Endothelial cell of umbilical vein (primary cell): ENCODE results near the gene PPFIA2. TPM values are rescaled to one million over a fixed set of nuclear protein-coding genes. Genes with fewer than 3 reads are reported as not detected.

Experiments used
- BruUV-seq: library from RNA; stranded (reverse); fragments of 400-500 nt; replicated peaks from 2 replicates; lab custom pipeline; 2021; lab: Mats Ljungman, UMichigan
- CTCF ChIA-PET: fragments of 300-600, 350-600 bp; sonication (Branson Sonifier 250); formaldehyde crosslinking; loops from one replicate; lab custom pipeline; 2021; ENCODE audit warnings: antibody characterized with exemption, inconsistent platforms; lab: Charles Lee
- POLR2A ChIA-PET: fragments of 300-600, 350-600 bp; sonication (Branson Sonifier 250); formaldehyde crosslinking; loops from one replicate; lab custom pipeline; 2021; ENCODE audit warnings: antibody characterized with exemption, inconsistent platforms; lab: Charles Lee
- DNase-seq: peaks from one replicate; pipeline ENCODE4 v3.0.0-alpha.2; 2011; ENCODE audit warnings: low read depth, low spot score
- FAIRE-seq: peaks from 2 replicates; lab custom pipeline; 2011; peaks lifted over from hg19 to GRCh38; lab: Jason Lieb, UNC
- H2AFZ ChIP-seq: 2 replicates; pipeline ENCODE4 v1.6.0; 2012; ENCODE audit warnings: low read depth, low read length, control low read depth, inconsistent platforms
- H3K27ac ChIP-seq: 2 replicates; pipeline ENCODE4 v1.5.1; 2011; ENCODE audit warnings: low read depth, mild to moderate bottlenecking, control low read depth, low read length, moderate library complexity; ENCODE audit not compliant: insufficient read depth
- H3K27me3 ChIP-seq, 2 experiments: 2 replicates each; pipeline versions ENCODE4 v1.6.0 to v1.6.1; 2011; ENCODE audit warnings: low read length in 2 of 2, mixed read lengths in 1 of 2; ENCODE audit not compliant: control insufficient read depth in 2 of 2, insufficient read depth in 2 of 2
- H3K36me3 ChIP-seq, 2 experiments: 2 replicates in 1 of 2; 3 replicates in 1 of 2; pipeline ENCODE4 v1.5.1; 2011; ENCODE audit warnings: low read length in 2 of 2, mild to moderate bottlenecking in 1 of 2, moderate library complexity in 1 of 2; ENCODE audit not compliant: control insufficient read depth in 2 of 2, insufficient read depth in 2 of 2; ENCODE audit errors: extremely low read depth in 1 of 2
- H3K4me1 ChIP-seq: 3 replicates; pipeline ENCODE4 v1.5.1; 2011; ENCODE audit warnings: mild to moderate bottlenecking, low read length; ENCODE audit not compliant: control insufficient read depth, insufficient read depth; ENCODE audit errors: extremely low read depth
- H3K4me2 ChIP-seq: 2 replicates; pipeline ENCODE4 v1.6.1; 2011; ENCODE audit warnings: low read length, control low read depth, mixed read lengths; ENCODE audit not compliant: insufficient read depth
- H3K4me3 ChIP-seq, 3 experiments: fragments of 200-600 bp in 1 of 3; sonication (generic), shearing (Covaris generic) in 1 of 3; replicated peaks in 1 of 3; 2 replicates each; pipeline ENCODE4 v1.5.1; 2011 to 2016; ENCODE audit warnings: control low read depth in 3 of 3, low read length in 3 of 3, mild to moderate bottlenecking in 2 of 3, inconsistent platforms in 1 of 3, low read depth in 1 of 3, moderate library complexity in 1 of 3; ENCODE audit not compliant: insufficient read depth in 1 of 3
- H3K79me2 ChIP-seq: 2 replicates; pipeline ENCODE4 v1.6.0; 2012; ENCODE audit warnings: low read length, inconsistent platforms; ENCODE audit not compliant: control insufficient read depth, insufficient read depth
- H3K9ac ChIP-seq: replicated peaks from 2 replicates; pipeline ENCODE3; 2011; ENCODE audit warnings: low read length, control low read depth; ENCODE audit not compliant: insufficient read depth; ENCODE audit errors: extremely low read depth
- H3K9me1 ChIP-seq: replicated peaks from 3 replicates; pipeline ENCODE4 v1.6.0; 2011; ENCODE audit warnings: mild to moderate bottlenecking, low read length; ENCODE audit not compliant: control insufficient read depth, insufficient read depth; ENCODE audit errors: extremely low read depth
- H3K9me3 ChIP-seq: replicated peaks from 2 replicates; pipeline ENCODE4 v1.5.1; 2012; ENCODE audit warnings: low read length, inconsistent platforms; ENCODE audit not compliant: control insufficient read depth, insufficient read depth
- H4K20me1 ChIP-seq: replicated peaks from 2 replicates; pipeline ENCODE3; 2011; ENCODE audit warnings: mild to moderate bottlenecking, low read length; ENCODE audit not compliant: control insufficient read depth, insufficient read depth; ENCODE audit errors: extremely low read depth
- CTCF ChIP-seq, 2 donors: IDR thresholded peaks; 1 replicate in 1 of 2; 2 replicates in 1 of 2; pipeline ENCODE4 v1.5.1; 2011; ENCODE audit warnings: low read length in 2 of 2, mild to moderate bottlenecking in 2 of 2, moderate library complexity in 2 of 2, control low read depth in 1 of 2, inconsistent platforms in 1 of 2, low read depth in 1 of 2; ENCODE audit not compliant: insufficient read depth in 1 of 2; ENCODE audit errors: extremely low read depth in 1 of 2
- EZH2 ChIP-seq: IDR thresholded peaks from 2 replicates; pipeline ENCODE4 v1.6.1; 2012; ENCODE audit warnings: borderline replicate concordance, low read depth, mild to moderate bottlenecking, moderate library complexity, low read length, inconsistent platforms; ENCODE audit not compliant: severe bottlenecking
- FOS ChIP-seq: IDR thresholded peaks from 2 replicates; pipeline ENCODE4 v1.6.1; 2011; ENCODE audit warnings: mild to moderate bottlenecking, low read length, moderate library complexity, borderline replicate concordance; ENCODE audit not compliant: insufficient read depth
- GATA2 ChIP-seq: IDR thresholded peaks from 2 replicates; pipeline ENCODE4 v1.7.0; 2011; ENCODE audit warnings: low read depth, mild to moderate bottlenecking, moderate library complexity, mixed read lengths, low read length; ENCODE audit not compliant: insufficient read length, insufficient read depth
- JUN ChIP-seq: IDR thresholded peaks from 2 replicates; pipeline ENCODE4 v1.6.1; 2011; ENCODE audit warnings: borderline replicate concordance, low read depth; ENCODE audit not compliant: insufficient read length, insufficient read depth
- MAX ChIP-seq: IDR thresholded peaks from 2 replicates; pipeline ENCODE4 v1.6.1; 2011; ENCODE audit not compliant: insufficient read depth, insufficient read length
- MYC ChIP-seq: IDR thresholded peaks from one replicate; pipeline ENCODE4 v1.6.1; 2011; ENCODE audit warnings: mild to moderate bottlenecking, low read depth, low read length
- POLR2A ChIP-seq: IDR thresholded peaks from 2 replicates; pipeline ENCODE4 v1.6.1; 2012; ENCODE audit warnings: low read depth, mild to moderate bottlenecking, control low read depth, low read length
- POLR2AphosphoS5 ChIP-seq: IDR thresholded peaks from 2 replicates; pipeline ENCODE4 v1.6.1; 2012; ENCODE audit warnings: low read depth, mild to moderate bottlenecking, control low read depth, low read length, moderate library complexity; ENCODE audit not compliant: insufficient read depth
- dilution Hi-C: fragments of 300-500 bp; cut with MboI; formaldehyde crosslinking; loops from one replicate; pipeline ENCODE4 v1.15.0; 2019; ENCODE audit warnings: low sequenced_read_pairs; ENCODE audit not compliant: extremely low pct_ligation_motif_present
- intact Hi-C: fragments of 100-400 bp; cut with micrococcal nuclease; formaldehyde crosslinking; loops from one replicate; pipeline ENCODE4 v1.10.0; 2022
- polyA plus RNA-seq, 4 experiments: library from polyadenylated mRNA; depleted of rRNA in 3 of 4; stranded (reverse) in 3 of 4; unstranded in 1 of 4; fragments of >200 nt; gene quantifications; 2 replicates each; pipeline versions ENCODE4 v1.2.1 to v1.2.3, GENCODE V29; 2011 to 2012; ENCODE audit warnings: missing spikeins in 1 of 4
- total RNA-seq: library from RNA; stranded (reverse); gene quantifications from 2 replicates; pipeline ENCODE4 v1.2.3, GENCODE V29; 2021

The PPFIA2 gene
- total and polyA plus RNA-seq, 2 donors (not counting 3 experiments of a cell fraction or from before 2014, with no cell fraction given): not detected

- Histone ChIP-seq H3K79me2 (no peaks in the 10 kb centered on the region), H3K4me3 (no peak overlapping the region), H3K4me2 (no peak overlapping the region), H3K4me1 (no peaks in the 10 kb centered on the region), H4K20me1 (no peaks in the 10 kb centered on the region), H3K9me3 (no peaks in the 10 kb centered on the region), H3K36me3 (no peaks in the 10 kb centered on the region), H2AFZ (no peak overlapping the region), H3K27ac (no peak overlapping the region), H3K9ac (no peak overlapping the region), H3K9me1 (no peaks in the 10 kb centered on the region), H3K27me3 (no peaks in the 10 kb centered on the region)
- FAIRE-seq (no peak), DNase-seq (no peak)
- BruUV-seq: no TSS peak
- ChIA-PET CTCF (interaction anchor here (1.2 kb wide), 1 partner anchor 10 kb away, joined by 3 read pairs; no protein-coding TSS in a partner anchor), POLR2A (no interaction called here)
- TF ChIP-seq EZH2: no peak
- TF ChIP-seq JUN: no peak
- no peak for TF ChIP-seq POLR2A
- TF ChIP-seq POLR2AphosphoS5: no peak
- no peak for TF ChIP-seq MAX
- no peak for TF ChIP-seq GATA2
- TF ChIP-seq FOS: no peak
- no peak for TF ChIP-seq MYC
- no peak for TF ChIP-seq CTCF (IDR thresholded peaks at IDR 0.05; ENCODE audit: extremely low read depth in 1 of 2, insufficient read depth in 1 of 2, low read depth in 1 of 2, low read length in 2 of 2)
- intact Hi-C loops (no loop called here), dilution Hi-C loops (no loop called here)
These were observed 241.9 kb downstream of the PPFIA2 start for GRCh38 chr12:81517296-81517695.
